Tibial artery (tissue), 4 donors: Measurements from ENCODE around the gene ASCC1.
"Not testable (repeated sequence)": the region's sequence is repeated elsewhere in the genome, so short reads cannot be mapped to it uniquely, and the experiment has no call there.

ENCODE experiments used
- DNase-seq, 2 donors: peaks; one replicate each; pipeline ENCODE4 v3.0.0-alpha.2; 2019
- H3K27ac ChIP-seq, 2 donors: fragments of 200-600 bp; sonication (generic) in 1 of 2; 1 replicate in 1 of 2; 2 replicates in 1 of 2; pipeline ENCODE4 v1.5.1; 2018 to 2019; ENCODE audit warnings: mild to moderate bottlenecking in 1 of 2
- H3K27me3 ChIP-seq, 2 donors: fragments of 200-600 bp; sonication (generic) in 1 of 2; one replicate each; pipeline versions ENCODE4 v1.5.1 to v1.6.0; 2016 to 2019
- H3K36me3 ChIP-seq, 3 donors: fragments of 200-600 bp; sonication (generic) in 2 of 3; one replicate each; pipeline ENCODE4 v1.5.1; 2016 to 2019; ENCODE audit warnings: mild to moderate bottlenecking in 2 of 3
- H3K4me1 ChIP-seq, 4 donors: fragments of 200-600 bp; sonication (generic) in 2 of 4; 1 replicate in 3 of 4; 2 replicates in 1 of 4; pipeline ENCODE4 v1.5.1; 2016 to 2019
- H3K4me3 ChIP-seq, 2 donors: fragments of 200-600 bp; sonication (generic) in 1 of 2; 1 replicate in 1 of 2; 2 replicates in 1 of 2; pipeline ENCODE4 v1.5.1; 2018 to 2019; ENCODE audit warnings: mild to moderate bottlenecking in 2 of 2
- H3K9me3 ChIP-seq, 3 donors: fragments of 200-600 bp; sonication (generic) in 1 of 3; one replicate each; pipeline ENCODE4 v1.5.1; 2016 to 2019
- intact Hi-C: fragments of 100-400 bp; cut with DNase I; formaldehyde crosslinking; loops from one replicate; pipeline ENCODE4 v1.15.0; 2023; ENCODE audit warnings: low total_unique reads
- TF ChIP-seq, protein P1 (sequence below), 2 experiments: fragments of 200-600 bp in 1 of 2; fragments of 450-650 bp in 1 of 2; IDR thresholded peaks; one replicate each; pipeline ENCODE4 v1.5.1; 2017 to 2019; ENCODE audit warnings: antibody characterized with exemption in 2 of 2, mild to moderate bottlenecking in 1 of 2, moderate library complexity in 1 of 2

ASCC1 gene

DNA sequence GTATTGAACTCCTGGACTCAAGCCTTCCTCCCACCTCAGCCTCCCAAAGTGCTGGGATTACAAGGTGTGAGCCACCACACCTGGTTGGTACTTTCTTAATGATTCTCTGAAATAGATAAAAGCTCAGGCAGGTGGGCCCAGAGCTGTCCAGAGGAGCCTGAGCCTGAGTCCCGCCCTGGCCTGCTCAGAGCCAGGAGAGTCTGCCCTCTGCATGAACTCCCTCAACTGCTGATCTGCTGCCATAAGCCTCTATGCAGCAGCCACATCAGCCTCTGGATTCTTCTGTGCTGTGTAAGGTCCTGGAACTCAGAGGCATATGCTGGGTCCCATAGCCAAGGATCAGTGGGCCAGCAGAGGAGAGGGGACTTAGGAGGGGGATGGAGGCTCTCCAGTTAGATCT is 34.6 kb upstream of the ASCC1 start:
- H3K4me1 ChIP-seq = peaks cover 17 to 99% (median 84%) of the 10 kb centered on the region in 4 donors
- peak; percentile 87 to 90 for DNase-seq
- TF ChIP-seq, protein P1, sequence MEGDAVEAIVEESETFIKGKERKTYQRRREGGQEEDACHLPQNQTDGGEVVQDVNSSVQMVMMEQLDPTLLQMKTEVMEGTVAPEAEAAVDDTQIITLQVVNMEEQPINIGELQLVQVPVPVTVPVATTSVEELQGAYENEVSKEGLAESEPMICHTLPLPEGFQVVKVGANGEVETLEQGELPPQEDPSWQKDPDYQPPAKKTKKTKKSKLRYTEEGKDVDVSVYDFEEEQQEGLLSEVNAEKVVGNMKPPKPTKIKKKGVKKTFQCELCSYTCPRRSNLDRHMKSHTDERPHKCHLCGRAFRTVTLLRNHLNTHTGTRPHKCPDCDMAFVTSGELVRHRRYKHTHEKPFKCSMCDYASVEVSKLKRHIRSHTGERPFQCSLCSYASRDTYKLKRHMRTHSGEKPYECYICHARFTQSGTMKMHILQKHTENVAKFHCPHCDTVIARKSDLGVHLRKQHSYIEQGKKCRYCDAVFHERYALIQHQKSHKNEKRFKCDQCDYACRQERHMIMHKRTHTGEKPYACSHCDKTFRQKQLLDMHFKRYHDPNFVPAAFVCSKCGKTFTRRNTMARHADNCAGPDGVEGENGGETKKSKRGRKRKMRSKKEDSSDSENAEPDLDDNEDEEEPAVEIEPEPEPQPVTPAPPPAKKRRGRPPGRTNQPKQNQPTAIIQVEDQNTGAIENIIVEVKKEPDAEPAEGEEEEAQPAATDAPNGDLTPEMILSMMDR (IDR thresholded peaks at IDR 0.05) = no peak
- no peaks in the 10 kb centered on the region for H3K27me3 ChIP-seq
- H3K36me3 ChIP-seq = no peaks in the 10 kb centered on the region
- no peak overlapping the region for H3K4me3 ChIP-seq
- no peaks in the 10 kb centered on the region for H3K9me3 ChIP-seq
- intact Hi-C loops = loop anchor here (5.0 kb wide), 1 partner anchor 67 kb away; no protein-coding TSS in a partner anchor
- peak overlapping the region; percentile 85 to 91 for H3K27ac ChIP-seq

DNA sequence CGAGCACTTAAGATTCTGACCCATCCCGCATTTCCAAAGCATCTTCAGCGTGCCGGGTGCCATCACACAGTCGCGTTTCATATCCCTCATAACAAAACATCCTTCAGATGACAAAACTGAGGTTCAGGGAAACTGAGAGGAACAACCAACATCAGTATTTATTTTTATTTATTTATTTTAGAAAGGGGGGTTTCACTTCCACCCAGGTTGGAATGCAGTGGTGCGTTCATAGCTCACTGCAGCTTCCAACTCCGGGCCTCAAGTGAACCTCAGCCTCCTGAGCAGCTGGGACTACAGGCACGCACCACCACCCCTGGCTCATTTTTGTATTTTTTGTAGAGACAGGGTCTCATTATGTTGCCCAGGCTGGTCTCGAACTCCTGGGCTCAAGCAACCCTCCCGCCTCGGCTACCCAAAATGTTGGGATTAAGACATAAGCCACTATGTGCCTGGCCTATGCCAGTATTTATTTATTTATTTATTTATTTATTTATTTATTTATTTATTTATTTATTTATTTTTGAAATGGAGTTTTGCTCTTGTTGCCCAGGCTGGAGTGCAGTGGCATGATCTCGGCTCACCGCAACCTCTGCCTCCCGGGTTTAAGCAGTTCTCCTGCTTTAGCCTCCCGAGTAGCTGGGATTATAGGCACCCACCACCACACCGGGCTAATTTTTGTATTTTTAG is 33.2 kb upstream of the ASCC1 start:
- not testable (repeated sequence) for H3K9me3 ChIP-seq, DNase-seq, H3K27me3 ChIP-seq, H3K36me3 ChIP-seq
- intact Hi-C loops = loop anchor here (2.0 to 10.0 kb wide), 2 partner anchors 23 to 265 kb away; partner anchors contain the start of gene DDIT4
- Histone ChIP-seq H3K4me3 (peak overlapping the region in 1 of 2 donors; percentile 37), H3K27ac (peak overlapping the region; percentile 85 to 91), H3K4me1 (peaks cover 12 to 99% (median 85%) of the 10 kb centered on the region in 4 donors)

DNA sequence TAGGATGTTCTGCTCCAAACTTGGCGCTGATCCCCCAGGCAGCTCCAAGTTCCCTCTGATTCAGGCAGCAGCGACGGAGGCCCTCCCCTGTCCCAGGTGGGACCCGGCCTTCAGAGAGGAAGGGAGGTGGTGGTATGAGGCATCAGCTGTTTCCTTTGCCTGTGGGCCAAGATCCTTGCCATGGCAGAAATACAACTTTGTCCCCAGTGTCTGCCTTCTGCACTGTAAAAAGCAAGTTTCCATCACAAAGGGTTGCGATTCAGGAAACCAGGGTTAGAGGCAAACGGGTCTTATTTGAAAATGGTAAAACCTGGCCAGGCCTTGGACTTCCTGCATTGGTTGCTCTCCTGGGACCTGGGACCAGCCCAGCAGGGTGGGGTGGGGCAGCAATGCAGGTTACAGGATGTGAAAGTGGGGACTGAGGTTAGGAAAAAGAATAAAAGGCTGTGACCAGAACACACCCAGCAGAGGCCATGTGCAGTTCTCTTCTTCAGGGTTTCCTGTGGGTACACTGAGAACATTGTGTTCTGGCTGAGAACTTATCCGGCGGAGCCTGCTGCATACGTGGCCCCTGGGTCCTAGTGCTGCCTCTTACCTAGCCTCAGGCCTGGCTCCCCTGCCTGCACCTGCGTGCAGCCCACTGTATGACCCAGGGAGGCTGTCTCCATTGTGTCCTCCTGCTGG is 32.5 kb upstream of the ASCC1 start:
- no peaks in the 10 kb centered on the region for H3K27me3 ChIP-seq
- H3K4me3 ChIP-seq = peak overlapping the region; percentile 28 to 37
- no peaks in the 10 kb centered on the region for H3K36me3 ChIP-seq
- H3K27ac ChIP-seq = peak overlapping the region; percentile 85 to 91
- TF ChIP-seq, protein P1 (IDR thresholded peaks at IDR 0.05) = no peak
- intact Hi-C loops = loop anchor here (2.0 to 10.0 kb wide), 2 partner anchors 24 to 264 kb away; partner anchors contain the start of gene DDIT4
- no peaks in the 10 kb centered on the region for H3K9me3 ChIP-seq
- DNase-seq = peak; percentile 93 to 97
- H3K4me1 ChIP-seq = peaks cover 11 to 99% (median 85%) of the 10 kb centered on the region in 4 donors

DNA sequence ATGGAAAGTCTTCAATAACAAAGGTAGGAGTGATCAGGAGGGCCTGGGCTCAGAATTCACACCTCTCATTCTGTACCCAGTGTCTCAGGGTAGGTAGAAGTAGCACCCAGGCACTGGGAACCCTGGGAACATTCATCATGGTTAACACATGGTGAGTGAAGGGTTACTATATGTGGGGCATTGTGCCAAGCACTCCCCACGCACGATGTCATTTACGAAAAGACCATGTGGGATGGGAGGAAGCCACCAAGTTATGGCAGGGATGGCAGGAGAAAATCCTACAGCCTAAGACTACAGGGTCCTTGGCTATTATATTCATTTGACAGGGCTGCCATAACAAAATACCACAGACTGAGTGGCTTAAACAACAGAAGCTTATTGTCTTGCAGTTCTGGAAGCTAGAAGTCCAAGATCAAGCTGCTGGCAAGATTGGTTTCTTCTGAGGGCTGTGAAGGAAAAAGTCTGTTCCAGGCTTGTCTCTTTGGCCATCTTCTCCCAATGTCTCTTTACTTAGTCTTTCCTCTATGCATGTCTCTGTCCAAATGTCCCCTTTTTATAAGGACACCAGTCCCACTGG is 30.0 kb upstream of the ASCC1 start:
- H3K27ac ChIP-seq = peak overlapping the region; percentile 85 to 91
- TF ChIP-seq, protein P1 (IDR thresholded peaks at IDR 0.05) = no peak
- H3K4me1 ChIP-seq = peaks cover 7 to 98% (median 88%) of the 10 kb centered on the region in 4 donors
- H3K36me3 ChIP-seq = no peaks in the 10 kb centered on the region
- no peak for DNase-seq
- intact Hi-C loops = loop anchor here (10.0 kb wide), 1 partner anchor 261 kb away; no protein-coding TSS in a partner anchor
- no peaks in the 10 kb centered on the region for H3K27me3 ChIP-seq
- no peak overlapping the region for H3K4me3 ChIP-seq
- no peaks in the 10 kb centered on the region for H3K9me3 ChIP-seq

DNA sequence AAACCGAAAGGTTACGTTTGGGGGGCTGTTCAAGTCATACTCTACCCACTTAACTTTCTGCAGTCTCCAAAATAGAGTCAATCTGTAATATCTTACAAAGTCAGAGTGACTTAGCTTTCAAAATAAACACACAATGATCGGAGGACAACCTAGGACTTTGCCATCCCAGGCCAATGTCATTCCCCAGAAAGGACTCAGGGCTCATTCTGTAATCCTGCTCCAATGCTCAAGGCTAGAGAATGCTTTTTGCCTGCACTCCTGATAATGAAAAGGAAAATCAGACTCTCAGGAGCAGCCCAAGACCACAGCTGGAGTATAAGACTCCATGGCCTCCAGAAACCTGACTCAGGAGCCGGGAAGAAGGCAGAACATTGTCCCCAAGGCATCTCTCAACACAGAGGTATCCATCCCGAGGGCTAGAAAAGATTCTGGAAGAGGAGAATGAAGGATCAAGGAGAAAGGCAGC is 28.5 kb upstream of the ASCC1 start:
- H3K4me3 ChIP-seq = no peak overlapping the region
- H3K9me3 ChIP-seq = no peaks in the 10 kb centered on the region
- H3K27me3 ChIP-seq = no peaks in the 10 kb centered on the region
- TF ChIP-seq, protein P1 (IDR thresholded peaks at IDR 0.05) = no peak
- intact Hi-C loops = loop anchor here (10.0 kb wide), 1 partner anchor 260 kb away; no protein-coding TSS in a partner anchor
- peaks cover 7 to 83% (median 75%) of the 10 kb centered on the region in 4 donors for H3K4me1 ChIP-seq
- no peaks in the 10 kb centered on the region for H3K36me3 ChIP-seq
- no peak for DNase-seq
- peak overlapping the region; percentile 85 to 91 for H3K27ac ChIP-seq
